HG03521 (cell line): ENCODE measurements around the gene BEGAIN.

Experiments
- ATAC-seq: cut with Tn5 transposase; IDR thresholded peaks from one replicate; pipeline ENCODE4 v1.9.1; 2021; ENCODE audit warnings: mild to moderate bottlenecking, moderate library complexity; ENCODE audit not compliant: unreplicated experiment

Gene BEGAIN

DNA sequence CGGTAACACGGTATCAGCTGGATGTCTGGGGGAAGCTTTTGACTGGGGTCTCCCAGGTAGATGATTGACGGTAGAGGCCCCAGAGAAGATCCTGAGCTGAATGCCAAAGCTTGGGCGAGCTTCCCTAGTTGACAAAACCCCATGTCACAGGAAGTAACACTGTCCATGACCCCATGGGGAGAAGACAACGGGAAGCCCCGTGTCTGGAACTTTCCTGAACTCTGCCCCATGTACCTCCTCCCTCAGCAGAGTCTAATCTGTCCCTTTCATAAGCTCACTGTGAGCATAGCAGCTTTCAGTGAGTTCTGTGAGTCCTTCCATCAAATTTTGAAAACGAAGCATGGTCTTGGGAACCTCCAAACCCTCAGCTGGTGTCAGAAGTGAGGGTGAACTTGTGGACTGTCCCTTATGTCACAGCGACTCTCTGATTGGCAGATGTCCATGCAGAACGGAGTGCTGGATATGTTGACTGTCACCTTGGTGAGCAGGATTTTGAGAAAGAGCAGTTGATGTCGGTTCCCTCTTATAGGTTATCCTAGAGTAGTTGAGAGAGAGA is 29.7 kb upstream of the BEGAIN start:
- no peak for ATAC-seq

DNA sequence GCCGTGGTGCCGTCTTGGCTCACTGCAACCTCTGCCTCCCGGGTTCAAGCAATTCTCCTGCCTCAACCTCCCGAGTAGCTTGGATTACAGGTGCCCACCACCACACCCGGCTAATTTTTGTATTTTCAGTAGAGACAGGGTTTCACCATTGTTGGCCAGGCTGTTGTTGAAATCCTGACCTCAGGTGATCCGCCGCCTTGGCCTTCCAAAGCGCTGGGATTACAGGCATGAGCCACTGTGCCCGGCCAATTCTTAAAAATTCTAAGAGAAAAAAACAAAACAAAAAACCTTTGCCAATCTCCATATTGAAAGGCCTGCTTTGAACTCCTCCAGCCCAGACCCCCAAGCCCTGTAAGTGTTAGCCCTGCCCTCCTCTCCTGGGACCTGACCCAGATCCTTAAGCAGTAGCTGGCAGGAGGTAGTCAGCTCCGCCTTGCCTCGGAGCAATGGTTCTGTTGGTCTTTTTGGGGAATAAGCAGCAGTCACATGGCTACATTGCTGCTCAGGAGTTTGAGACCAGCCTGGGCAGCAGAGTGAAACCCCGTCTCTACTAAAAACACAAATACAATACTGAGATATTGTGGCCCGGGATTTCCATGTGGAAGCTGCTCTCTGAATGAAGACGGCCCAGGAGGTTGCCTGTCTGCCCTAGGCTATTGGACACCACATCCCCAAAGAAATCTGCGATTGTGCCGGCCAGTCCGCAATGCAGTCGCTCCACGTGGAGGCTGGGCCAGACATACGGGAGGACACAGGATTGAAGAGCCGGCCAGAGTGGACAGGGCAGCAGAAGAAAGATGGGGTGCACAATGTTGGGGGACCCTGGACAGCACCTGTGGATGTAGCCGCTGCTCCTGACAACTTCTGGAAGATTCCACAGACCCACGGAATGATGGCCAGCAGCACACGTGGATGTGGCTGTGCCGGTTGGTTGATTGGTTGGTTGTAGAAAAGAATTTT is 28.8 kb upstream of the BEGAIN start:
- ATAC-seq = no peak

DNA sequence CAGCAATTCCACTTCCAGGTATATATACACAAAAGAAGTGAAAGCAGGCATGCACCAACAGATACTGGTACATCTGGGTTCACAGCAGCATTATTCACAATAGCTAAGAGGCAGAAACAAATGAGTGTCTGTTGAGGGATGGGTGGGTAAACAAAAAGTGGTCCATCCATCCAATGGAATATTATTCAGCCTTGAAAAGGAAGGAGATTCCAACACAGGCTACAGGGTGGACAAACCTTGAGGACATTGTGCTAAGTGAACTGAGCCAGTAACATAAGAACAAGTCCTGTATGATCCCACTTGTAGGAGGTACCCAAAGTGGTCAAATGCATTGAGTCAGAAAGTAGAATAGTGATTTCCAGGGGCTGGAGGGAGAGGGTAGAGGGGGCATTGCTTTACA is 27.6 kb upstream of the BEGAIN start:
- no peak for ATAC-seq

GRCh38 chr14:100612986-100613385 is 25.8 kb upstream of the BEGAIN start:
- ATAC-seq = no peak

DNA sequence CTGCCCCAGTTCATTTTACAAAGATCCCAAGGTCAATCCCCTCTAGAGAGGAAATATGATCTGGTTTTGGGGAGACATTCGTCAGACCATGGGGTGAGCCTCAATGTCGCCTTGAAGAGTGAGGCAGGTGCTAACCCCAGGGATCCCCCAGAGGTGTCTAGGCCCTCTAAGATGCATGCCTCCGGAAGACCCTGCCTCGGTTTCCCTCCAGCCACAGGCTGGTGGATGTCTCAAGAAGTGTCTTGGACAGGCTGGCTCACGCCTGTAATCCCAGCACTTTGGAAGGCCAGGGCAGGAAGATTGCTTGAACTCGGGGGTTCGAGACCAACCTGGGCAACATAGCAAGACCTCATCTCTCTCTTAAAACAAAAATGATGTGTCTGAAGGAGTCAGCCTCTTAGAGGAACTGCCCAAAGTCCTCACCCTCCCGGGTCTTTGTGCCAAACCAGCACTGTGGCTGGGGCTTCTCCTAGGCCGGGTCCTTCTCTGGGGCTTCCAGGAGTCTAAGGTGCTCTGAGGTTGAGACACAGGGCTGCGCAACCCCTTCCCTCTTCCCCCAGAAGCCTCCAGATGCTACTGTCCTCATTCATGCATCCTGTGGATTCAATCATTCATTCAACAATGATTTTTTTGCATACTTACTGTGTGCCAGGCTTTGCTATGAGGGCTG is 24.7 kb upstream of the BEGAIN start:
- ATAC-seq = no peak

DNA sequence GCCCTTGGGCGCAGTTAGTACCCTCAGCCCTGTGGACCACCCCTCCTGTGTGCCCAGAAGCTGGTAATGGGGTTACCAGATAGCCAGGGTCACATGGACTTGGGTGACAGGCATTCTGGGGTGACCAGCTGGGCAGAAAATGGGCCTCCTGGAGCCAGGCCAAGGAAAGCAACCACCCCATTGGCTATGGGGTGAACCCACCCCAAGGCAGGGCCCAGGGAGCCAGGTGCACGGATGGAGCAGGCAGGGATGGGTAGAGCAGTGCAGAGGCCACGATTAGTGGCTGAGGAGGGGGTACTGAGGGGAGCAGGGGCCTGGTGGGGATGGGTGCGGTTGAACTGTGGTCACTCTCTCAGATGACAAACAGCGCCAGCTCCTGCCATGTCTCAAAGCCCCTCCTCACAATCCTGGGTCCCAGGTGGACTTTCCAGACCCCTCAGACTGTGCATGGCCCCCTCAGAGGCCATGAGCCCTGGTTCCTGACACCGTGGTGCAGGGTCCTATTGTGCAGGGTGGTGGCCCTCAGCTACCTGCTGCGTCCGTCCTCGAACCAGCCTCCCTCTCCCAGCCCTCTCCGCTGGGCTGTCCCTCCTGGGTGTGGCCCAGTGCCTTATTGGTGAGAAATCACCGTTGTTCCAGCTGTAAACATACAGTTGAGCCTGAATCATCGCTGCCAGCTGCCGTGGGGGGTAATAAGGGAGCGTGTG is 23.4 kb upstream of the BEGAIN start:
- ATAC-seq = no peak

GRCh38 chr14:100609941-100610391 is 22.7 kb upstream of the BEGAIN start:
- ATAC-seq = no peak

DNA sequence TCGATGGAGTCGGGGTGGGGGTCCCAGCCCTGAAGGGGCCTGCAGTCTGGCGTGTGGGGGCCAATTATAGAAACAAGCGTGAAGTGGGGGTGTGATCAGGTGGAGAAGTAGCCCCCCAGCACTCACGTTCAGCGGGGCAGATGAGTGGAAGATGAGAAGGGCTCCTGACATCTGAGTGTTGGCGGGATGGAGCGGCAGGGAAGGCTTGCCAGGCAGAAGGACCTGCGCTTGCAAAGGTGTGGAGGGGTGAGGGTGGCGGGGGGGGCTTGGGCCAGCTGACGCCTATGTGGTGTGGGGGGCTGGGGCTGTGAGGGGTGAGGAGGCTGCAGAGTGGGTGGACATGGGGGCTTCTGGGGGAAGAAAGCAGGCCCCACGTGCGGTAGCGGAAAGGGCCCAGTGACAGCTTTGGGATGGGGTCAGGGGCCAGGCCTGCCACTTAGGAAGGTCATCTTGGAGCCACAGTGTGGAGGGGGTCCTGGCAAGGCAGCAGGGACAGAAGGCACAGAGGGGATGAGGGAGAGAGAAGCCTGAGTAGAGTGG is 22.2 kb upstream of the BEGAIN start:
- no peak for ATAC-seq

DNA sequence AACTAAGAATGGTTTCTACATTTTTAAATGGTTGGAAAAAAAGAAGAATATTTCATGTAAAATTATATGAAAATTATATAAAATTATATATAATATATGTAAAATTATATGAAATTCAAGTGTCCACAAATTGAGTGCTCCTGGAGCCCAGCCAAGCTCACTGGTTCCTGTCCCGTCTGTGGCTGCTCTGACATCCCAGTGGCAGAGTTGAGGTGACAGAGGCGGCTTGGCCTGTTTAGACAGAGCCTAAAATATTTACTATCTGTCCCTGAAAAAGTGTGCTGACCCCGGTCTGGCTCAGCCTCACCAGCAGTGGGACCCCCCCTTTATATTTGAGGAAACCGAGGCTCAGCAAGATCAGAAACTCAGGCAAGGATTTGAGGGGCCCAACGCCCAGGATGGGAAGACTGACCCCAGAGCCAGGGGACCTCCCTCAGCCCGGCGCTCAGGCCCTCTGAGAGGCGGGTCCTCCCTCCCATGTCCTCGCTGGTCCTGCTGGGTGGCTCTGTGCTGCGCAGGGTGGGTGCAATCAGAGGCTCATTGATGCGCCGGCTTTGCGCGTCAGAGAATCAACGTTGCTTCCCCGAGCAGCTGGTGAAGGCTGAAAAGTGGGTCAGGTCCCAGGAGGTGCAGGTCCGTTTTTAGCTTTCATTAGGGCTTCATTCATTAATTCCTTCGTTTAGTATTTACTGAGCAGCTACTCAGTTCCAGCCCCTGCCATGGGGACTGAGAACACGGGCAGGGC is 21.5 kb upstream of the BEGAIN start:
- ATAC-seq = no peak

- no peak for ATAC-seq
Measured at GRCh38 chr14:100608064-100608463, 20.8 kb upstream of the BEGAIN start.

DNA sequence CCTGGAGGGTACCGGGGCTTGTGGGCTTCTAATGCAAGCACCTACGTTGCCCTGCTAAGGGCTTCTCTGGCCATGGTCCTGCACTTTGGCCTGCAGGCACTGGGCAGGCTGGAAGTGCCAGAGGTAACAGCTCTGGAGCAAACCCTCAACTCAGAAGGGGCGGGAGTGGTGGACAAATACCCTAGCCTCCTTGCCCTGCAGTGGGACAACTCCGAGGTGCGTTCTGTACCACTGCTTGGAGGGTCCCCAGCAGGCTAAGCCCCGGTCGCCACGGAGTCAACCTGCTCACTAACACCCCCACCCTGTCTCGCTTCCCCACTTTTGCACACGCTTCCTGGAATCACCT is 20.4 kb upstream of the BEGAIN start:
- no peak for ATAC-seq

DNA sequence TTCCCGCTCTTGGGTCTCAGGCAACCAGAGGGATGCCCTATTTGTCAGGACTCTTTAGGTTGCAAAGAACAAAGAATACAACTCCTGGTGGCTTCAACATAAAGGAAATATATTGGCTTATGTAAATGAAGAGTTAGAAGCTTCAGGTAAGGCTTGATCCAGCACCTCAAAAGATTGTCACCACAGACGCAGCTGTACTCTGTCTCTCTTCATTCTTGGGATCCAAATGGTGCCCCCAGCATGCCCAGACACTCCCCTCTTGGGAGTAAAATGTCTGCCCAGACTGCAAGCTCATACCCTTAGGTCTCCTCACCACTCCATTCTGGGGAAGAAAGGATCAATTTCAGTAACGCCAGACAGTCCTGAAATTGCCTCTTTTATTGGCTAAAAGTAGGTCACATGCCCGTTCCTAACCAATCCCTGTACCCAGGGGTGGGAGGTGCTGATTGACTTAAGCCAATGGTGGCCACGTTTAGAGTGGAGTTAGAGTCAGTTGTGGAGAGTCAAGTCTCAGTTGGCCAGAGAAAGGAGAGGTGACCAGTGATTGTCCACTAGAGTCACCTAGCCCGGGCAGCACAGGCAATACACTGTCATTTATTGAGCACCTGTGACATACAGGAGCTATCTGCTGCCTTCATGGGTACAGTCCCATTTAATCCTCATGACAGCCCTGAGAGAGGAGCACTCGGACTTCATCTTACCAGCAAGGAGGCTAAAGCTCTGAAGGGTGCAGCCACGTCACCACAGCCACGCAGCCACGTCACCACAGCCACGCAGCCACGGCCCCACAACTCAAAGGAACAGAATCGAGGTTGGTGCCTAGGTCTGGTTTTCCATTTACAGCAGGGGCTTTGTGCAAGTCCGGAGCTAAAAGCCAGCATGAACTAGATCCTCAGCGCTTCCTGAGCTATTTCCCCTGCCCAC is 19.7 kb upstream of the BEGAIN start:
- no peak for ATAC-seq

GRCh38 chr14:100605706-100606686 is 18.8 kb upstream of the BEGAIN start:
- ATAC-seq = no peak

DNA sequence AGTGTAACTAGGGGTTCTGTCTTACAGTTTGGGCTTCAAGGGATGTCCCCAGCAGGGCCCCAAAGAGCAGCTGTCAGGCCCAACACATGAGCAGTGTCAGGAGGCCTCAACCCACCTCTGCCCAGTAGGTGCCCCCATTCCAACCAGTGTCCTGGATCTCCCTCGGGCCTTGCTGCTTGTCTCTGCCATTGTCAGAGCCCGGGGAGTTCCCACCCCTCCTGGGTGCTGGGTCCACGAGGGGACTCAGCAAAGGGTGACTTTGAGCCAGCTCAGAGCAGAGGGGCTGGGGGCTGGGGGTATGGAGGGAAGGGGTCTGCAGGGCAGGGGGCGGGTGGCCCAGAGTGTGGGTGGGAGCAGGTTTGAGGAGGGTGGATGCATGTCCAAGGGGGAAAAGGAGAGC is 18.0 kb upstream of the BEGAIN start:
- ATAC-seq = no peak

GRCh38 chr14:100604709-100605108 is 17.5 kb upstream of the BEGAIN start:
- no peak for ATAC-seq

DNA sequence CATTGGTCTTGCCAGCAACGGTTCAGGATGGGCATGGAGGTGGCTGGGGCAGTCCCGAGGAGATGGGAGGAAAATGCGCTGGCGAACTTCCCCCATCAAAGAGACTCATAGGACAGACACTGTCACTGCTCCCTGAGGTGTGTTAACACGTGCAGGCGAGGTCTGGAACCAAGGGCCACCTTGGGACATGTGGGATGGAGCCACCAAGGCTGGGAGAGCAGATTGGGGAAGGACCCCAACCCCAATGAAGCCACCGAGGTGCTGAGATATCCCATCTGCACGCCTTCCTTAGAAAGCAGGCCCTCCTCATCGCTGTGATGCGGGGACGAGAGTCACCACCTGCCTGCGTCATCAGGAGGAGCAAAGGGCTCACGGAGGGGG is 16.9 kb upstream of the BEGAIN start:
- ATAC-seq = no peak

DNA sequence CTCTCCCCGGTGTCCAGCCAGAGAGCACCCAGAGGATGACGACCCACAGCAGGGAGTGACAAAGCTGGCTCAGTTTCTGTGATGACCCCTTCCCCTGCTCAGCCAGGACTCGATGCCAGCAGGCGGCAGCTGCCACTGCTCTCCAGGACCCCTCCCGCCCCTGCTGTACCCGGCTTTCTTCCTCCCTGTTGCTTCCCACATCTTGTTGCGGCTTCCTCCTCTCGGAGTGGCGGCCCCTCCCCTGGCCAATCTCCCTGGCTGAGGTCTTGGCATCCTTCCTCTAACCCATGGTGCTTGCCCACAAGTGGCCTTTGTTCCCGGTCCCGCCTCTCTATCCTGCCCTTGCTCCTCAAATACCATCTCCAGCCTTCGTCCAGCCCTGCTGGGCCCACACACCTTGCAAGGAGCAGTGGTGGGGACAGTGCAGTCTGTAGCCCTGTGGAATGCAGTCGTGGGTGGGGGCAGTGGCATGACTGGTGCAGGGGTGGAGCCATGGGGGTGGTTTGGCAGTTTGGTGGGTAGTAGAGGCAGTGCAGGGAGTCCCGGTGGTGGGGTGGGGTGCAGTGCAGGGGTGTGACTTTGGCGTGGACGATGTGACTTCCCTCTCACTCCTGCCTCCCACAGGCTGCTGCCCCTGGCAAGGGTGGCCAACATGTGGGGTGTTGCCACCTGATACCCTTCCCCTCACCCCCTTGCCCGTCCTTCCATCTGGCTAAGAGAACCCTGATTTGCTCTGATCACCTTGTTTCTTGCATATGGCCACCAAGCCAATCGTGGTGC is 16.3 kb upstream of the BEGAIN start:
- ATAC-seq = no peak
